ENCODE measurements around the gene UBTF.

Gene UBTF

DNA sequence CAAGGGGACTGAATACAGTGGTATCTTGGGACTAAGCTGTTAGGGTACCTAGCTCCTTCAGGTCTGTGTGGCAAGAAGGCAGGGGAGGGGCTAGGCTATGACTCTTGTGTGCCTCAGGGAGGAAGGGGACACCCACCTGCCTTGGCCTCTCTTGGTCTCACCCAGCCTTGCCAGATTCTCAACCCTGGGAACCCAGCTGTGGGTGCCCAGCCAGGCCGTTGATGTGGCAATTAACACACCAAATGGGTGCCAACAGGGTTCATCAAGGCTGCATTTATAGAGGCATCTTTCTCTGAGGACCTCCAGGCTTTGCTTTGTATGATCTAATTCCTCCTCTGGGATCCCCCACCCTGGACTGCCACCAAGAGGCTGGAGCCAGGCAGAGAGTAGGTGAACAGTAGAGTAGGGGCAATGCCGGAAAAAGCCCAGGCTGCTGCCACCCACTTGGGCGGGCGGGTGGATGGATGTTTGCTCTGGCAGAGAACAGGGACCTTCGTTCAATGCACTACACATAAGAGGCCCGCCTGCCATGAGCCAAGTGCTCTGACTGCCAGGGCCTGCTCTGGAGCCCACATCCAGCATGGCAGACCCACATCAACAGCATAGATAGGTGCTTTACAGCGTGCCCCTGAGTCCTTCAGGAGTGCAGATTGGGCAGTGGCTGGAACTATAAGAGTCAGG lies 52.2 kb downstream of the UBTF start:
- H3K4me3 ChIP-seq (ENCODE audit: low read length): no peak overlapping the region
- no peaks in the 10 kb centered on the region for H3K36me3 ChIP-seq (ENCODE audit: control insufficient read depth, insufficient read depth, low read length)
- peaks cover 12% of the 10 kb centered on the region for H3K27me3 ChIP-seq (ENCODE audit: control insufficient read depth, insufficient read depth, low read length)
- peaks cover 17% of the 10 kb centered on the region for H3K4me1 ChIP-seq (ENCODE audit: control insufficient read depth, insufficient read depth, low read length)
- H3K9me3 ChIP-seq (ENCODE audit: control insufficient read depth, low read length): no peaks in the 10 kb centered on the region
- no peak overlapping the region for H3K9ac ChIP-seq (ENCODE audit: low read length)

DNA sequence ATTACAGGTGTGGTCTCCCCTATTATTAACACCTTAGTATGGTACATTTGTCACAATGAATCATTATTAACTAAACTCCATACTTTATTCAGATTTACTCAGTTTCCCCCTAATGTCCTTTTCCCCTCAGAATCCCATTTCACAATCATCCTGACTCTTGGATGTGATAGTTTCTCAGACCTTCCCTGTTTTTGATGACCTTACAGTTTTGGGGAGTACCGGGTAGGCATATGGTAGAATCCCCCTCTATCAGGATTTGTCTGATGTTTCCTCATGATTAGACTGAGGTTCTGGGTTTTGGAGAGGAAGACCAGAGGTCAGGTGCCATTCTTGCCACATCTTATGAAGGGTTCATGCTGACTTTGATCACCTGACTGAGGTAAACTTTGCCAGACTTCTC lies 55.0 kb downstream of the UBTF start:
- H3K9me3 ChIP-seq (ENCODE audit: control insufficient read depth, low read length): no peaks in the 10 kb centered on the region
- H3K27me3 ChIP-seq (ENCODE audit: control insufficient read depth, insufficient read depth, low read length): no peaks in the 10 kb centered on the region
- peaks cover 11% of the 10 kb centered on the region for H3K4me1 ChIP-seq (ENCODE audit: control insufficient read depth, insufficient read depth, low read length)
- H3K9ac ChIP-seq (ENCODE audit: low read length): no peak overlapping the region
- no peaks in the 10 kb centered on the region for H3K36me3 ChIP-seq (ENCODE audit: control insufficient read depth, insufficient read depth, low read length)
- no peak overlapping the region for H3K4me3 ChIP-seq (ENCODE audit: low read length)

DNA sequence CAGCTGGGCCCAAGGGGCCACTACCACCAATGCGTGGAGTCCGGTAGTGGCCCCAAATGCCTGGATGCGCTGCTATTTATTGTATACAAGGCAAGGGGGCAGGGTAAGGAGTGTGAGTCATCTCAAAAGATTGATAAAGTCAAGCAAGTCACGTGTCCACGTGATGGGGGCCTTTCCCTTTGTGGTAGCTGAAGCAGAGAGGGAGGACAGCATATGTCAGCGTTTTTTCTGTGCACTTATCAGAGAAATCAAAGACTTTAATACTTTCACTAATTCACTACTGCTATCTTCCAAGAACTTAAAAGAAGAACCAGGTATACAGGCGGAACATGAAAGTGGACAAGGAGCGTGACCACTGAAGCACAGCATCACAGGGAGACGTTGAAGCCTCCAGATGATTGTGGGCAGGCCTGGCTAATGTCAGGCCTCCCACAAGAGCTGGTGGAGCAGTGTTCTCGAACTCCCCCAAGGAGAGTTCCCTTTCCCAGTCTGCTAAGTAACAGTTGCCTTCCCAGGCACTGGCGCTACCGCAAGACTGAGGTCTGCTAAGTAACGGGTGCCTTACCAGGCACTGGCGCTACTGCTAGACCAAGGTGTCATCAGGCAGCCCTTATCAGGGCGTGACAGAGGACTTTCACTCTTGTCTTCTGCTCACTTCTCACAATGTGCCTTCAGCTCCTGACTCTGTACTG lies 59.8 kb downstream of the UBTF start:
- Histone ChIP-seq H3K4me1 (ENCODE audit: control insufficient read depth, insufficient read depth, low read length) (no peaks in the 10 kb centered on the region), H3K27me3 (ENCODE audit: control insufficient read depth, insufficient read depth, low read length) (no peaks in the 10 kb centered on the region), H3K36me3 (ENCODE audit: control insufficient read depth, insufficient read depth, low read length) (no peaks in the 10 kb centered on the region), H3K9me3 (ENCODE audit: control insufficient read depth, low read length) (no peaks in the 10 kb centered on the region), H3K4me3 (ENCODE audit: low read length) (no peak overlapping the region), H3K9ac (ENCODE audit: low read length) (no peak overlapping the region)

DNA sequence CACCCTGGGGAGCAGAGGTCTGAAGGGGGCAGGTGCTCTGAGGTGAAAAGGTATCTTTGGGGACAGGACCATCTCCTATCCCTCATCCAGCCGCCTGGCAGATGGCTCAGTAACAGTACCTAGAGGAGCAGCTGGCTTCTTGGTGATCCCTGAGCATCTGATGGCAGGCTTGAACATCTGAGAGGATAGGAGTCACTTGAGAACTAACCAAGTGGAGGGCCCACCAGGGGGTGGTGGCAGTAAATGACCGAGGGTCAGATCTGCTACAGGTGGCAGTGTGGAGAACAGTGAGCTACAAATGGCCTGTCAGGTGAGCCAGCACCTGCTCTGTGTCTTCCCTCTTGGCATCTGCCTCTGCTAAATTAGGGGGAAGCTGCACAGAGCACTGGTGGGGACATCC lies 64.0 kb downstream of the UBTF start:
- Histone ChIP-seq H3K27me3 (ENCODE audit: control insufficient read depth, insufficient read depth, low read length) (no peaks in the 10 kb centered on the region), H3K4me3 (ENCODE audit: low read length) (no peak overlapping the region), H3K9me3 (ENCODE audit: control insufficient read depth, low read length) (no peaks in the 10 kb centered on the region), H3K9ac (ENCODE audit: low read length) (no peak overlapping the region), H3K4me1 (ENCODE audit: control insufficient read depth, insufficient read depth, low read length) (no peaks in the 10 kb centered on the region), H3K36me3 (ENCODE audit: control insufficient read depth, insufficient read depth, low read length) (no peaks in the 10 kb centered on the region)
